GM19452 (cell line): ENCODE data around the gene PCDH18.
"Not testable (repeated sequence)": the region's sequence is repeated elsewhere in the genome, so short reads cannot be mapped to it uniquely, and the experiment has no call there.

Experiments
- ATAC-seq: cut with Tn5 transposase; IDR thresholded peaks from one replicate; pipeline ENCODE4 v1.9.1; 2021; ENCODE audit not compliant: unreplicated experiment

Gene PCDH18

GRCh38 chr4:137531168-137531985 lies 917 bp downstream of the PCDH18 start:
- no peak for ATAC-seq

- ATAC-seq = no peak
Measured at GRCh38 chr4:137530176-137530575, 2.1 kb downstream of the PCDH18 start.

- ATAC-seq = no peak
Measured at GRCh38 chr4:137529432-137529831, 2.9 kb downstream of the PCDH18 start.

- no peak for ATAC-seq
Measured at GRCh38 chr4:137528673-137529072, 3.6 kb downstream of the PCDH18 start.

GRCh38 chr4:137526681-137527080 lies 5.6 kb downstream of the PCDH18 start:
- ATAC-seq = no peak

- no peak for ATAC-seq
Measured at GRCh38 chr4:137524725-137525369, 7.4 kb downstream of the PCDH18 start.

- no peak for ATAC-seq
Measured at GRCh38 chr4:137523329-137523728, 9.0 kb downstream of the PCDH18 start.

- ATAC-seq = no peak
Measured at GRCh38 chr4:137521053-137521452, 11.2 kb downstream of the PCDH18 start.

GRCh38 chr4:137519406-137519805 lies 12.9 kb downstream of the PCDH18 start:
- ATAC-seq = no peak

GRCh38 chr4:137517323-137517722 lies 15.0 kb downstream of the PCDH18 start:
- ATAC-seq = not testable (repeated sequence)

- no peak for ATAC-seq
Measured at GRCh38 chr4:137514406-137515111, 17.7 kb downstream of the PCDH18 start.

- ATAC-seq = no peak
Measured at GRCh38 chr4:137510557-137511265, 21.6 kb downstream of the PCDH18 start.

- no peak for ATAC-seq
Measured at GRCh38 chr4:137509855-137510282, 22.4 kb downstream of the PCDH18 start.

- ATAC-seq = no peak
Measured at GRCh38 chr4:137502339-137503129, 29.8 kb downstream of the PCDH18 start.

GRCh38 chr4:137496267-137496666 lies 36.0 kb downstream of the PCDH18 start:
- not testable (repeated sequence) for ATAC-seq

- no peak for ATAC-seq
Measured at GRCh38 chr4:137495578-137495977, 36.7 kb downstream of the PCDH18 start.

GRCh38 chr4:137483313-137483959 lies 48.9 kb downstream of the PCDH18 start:
- ATAC-seq = not testable (repeated sequence)

GRCh38 chr4:137479657-137480056 lies 52.6 kb downstream of the PCDH18 start:
- ATAC-seq = not testable (repeated sequence)

- no peak for ATAC-seq
Measured at GRCh38 chr4:137476345-137476744, 55.9 kb downstream of the PCDH18 start.
